Neural cell (in vitro differentiated cells): Measurements from ENCODE around the gene GAB4. TPM values are rescaled to one million over a fixed set of nuclear protein-coding genes. Genes with fewer than 3 reads are reported as not detected.

Source experiments
- H2AFZ ChIP-seq: fragments of 200-600, 300-800 bp; sonication (generic), shearing (Covaris generic); 2 replicates; pipeline ENCODE4 v1.6.0; 2014; ENCODE audit warnings: low read depth, mild to moderate bottlenecking, antibody characterized with exemption, low read length, moderate library complexity
- H3F3A ChIP-seq: fragments of 200-600 bp; shearing (Covaris generic); 2 replicates; pipeline ENCODE4 v1.6.1; 2016; ENCODE audit warnings: mild to moderate bottlenecking, moderate library complexity, mixed read lengths, antibody characterized with exemption, low read length; ENCODE audit not compliant: insufficient read depth, poor library complexity, severe bottlenecking
- H3K27ac ChIP-seq: fragments of 200-600, 300-800 bp; sonication (generic), shearing (Covaris generic); 2 replicates; pipeline ENCODE4 v1.5.1; 2014; ENCODE audit warnings: mild to moderate bottlenecking, low read length, moderate library complexity
- H3K27me3 ChIP-seq: fragments of 300-800, 200-600 bp; sonication (generic), shearing (Covaris generic); 2 replicates; pipeline ENCODE4 v1.6.0; 2014; ENCODE audit warnings: mild to moderate bottlenecking, low read depth, low read length, moderate library complexity; ENCODE audit not compliant: insufficient read depth
- H3K36me3 ChIP-seq: fragments of 300-800, 200-600 bp; sonication (generic), shearing (Covaris generic); 2 replicates; pipeline ENCODE4 v1.5.1; 2014; ENCODE audit warnings: mild to moderate bottlenecking, antibody characterized with exemption, low read length, moderate library complexity; ENCODE audit not compliant: insufficient read depth
- H3K4me2 ChIP-seq: fragments of 300-800, 200-600 bp; sonication (generic), shearing (Covaris generic); 2 replicates; pipeline ENCODE4 v1.6.0; 2014; ENCODE audit warnings: mild to moderate bottlenecking, low read length
- H3K4me3 ChIP-seq: fragments of 300-800, 200-600 bp; sonication (generic), shearing (Covaris generic); 2 replicates; pipeline ENCODE4 v1.5.1; 2014; ENCODE audit warnings: mild to moderate bottlenecking, low read length, moderate library complexity
- H3K79me2 ChIP-seq: fragments of 200-600 bp; shearing (Covaris generic); replicated peaks from 2 replicates; pipeline ENCODE4 v1.6.0; 2014; ENCODE audit warnings: mild to moderate bottlenecking, low read length, moderate library complexity; ENCODE audit not compliant: insufficient read depth
- H3K9ac ChIP-seq: fragments of 300-800, 200-600 bp; sonication (generic), shearing (Covaris generic); 2 replicates; pipeline ENCODE4 v1.6.1; 2016; ENCODE audit warnings: mild to moderate bottlenecking, low read length, mixed read lengths
- H3K9me2 ChIP-seq: fragments of 200-600 bp; shearing (Covaris generic); 2 replicates; pipeline ENCODE4 v1.6.1; 2016; ENCODE audit warnings: mild to moderate bottlenecking, low read length, mixed read lengths; ENCODE audit not compliant: insufficient read depth
- H3K9me3 ChIP-seq: fragments of 200-600, 300-800 bp; sonication (generic), shearing (Covaris generic); 2 replicates; pipeline ENCODE4 v1.6.1; 2016; ENCODE audit warnings: mild to moderate bottlenecking, mixed run types, low read length, moderate library complexity, mixed read lengths
- H4K20me1 ChIP-seq: fragments of 200-600 bp; shearing (Covaris generic); 2 replicates; pipeline ENCODE4 v1.6.1; 2016; ENCODE audit warnings: mild to moderate bottlenecking, mixed run types; ENCODE audit not compliant: insufficient read depth
- CTCF ChIP-seq: fragments of 450-650 bp; IDR thresholded peaks from 2 replicates; pipeline ENCODE4 v1.5.1; 2014; ENCODE audit warnings: antibody characterized with exemption, mild to moderate bottlenecking, moderate library complexity; ENCODE audit not compliant: poor library complexity, severe bottlenecking
- EP300 ChIP-seq: fragments of 450-650 bp; conservative IDR thresholded peaks from 2 replicates; pipeline ENCODE4 v1.6.1; 2014; ENCODE audit warnings: antibody characterized with exemption, mild to moderate bottlenecking, moderate library complexity; ENCODE audit not compliant: poor library complexity, severe bottlenecking
- EZH2 ChIP-seq: fragments of 200-600, 300-800 bp; shearing (Covaris generic), sonication (generic); IDR thresholded peaks from 2 replicates; pipeline ENCODE4 v1.6.1; 2014; ENCODE audit warnings: antibody characterized with exemption, low read length, borderline replicate concordance, mild to moderate bottlenecking; ENCODE audit not compliant: insufficient read depth, poor library complexity, severe bottlenecking
- MXI1 ChIP-seq: fragments of 450-650 bp; conservative IDR thresholded peaks from 2 replicates; pipeline ENCODE4 v1.6.1; 2014; ENCODE audit warnings: antibody characterized with exemption, mild to moderate bottlenecking; ENCODE audit not compliant: poor library complexity, severe bottlenecking
- POLR2AphosphoS5 ChIP-seq: IDR thresholded peaks from 2 replicates; pipeline ENCODE4 v1.6.1; 2012
- RAD21 ChIP-seq: fragments of 450-650 bp; conservative IDR thresholded peaks from 2 replicates; pipeline ENCODE4 v1.6.1; 2014; ENCODE audit warnings: antibody characterized with exemption, mild to moderate bottlenecking, moderate library complexity
- REST ChIP-seq: IDR thresholded peaks from 2 replicates; pipeline ENCODE4 v1.6.1; 2012; ENCODE audit warnings: borderline replicate concordance
- SMC3 ChIP-seq: fragments of 450-650 bp; conservative IDR thresholded peaks from 2 replicates; pipeline ENCODE4 v1.6.1; 2014; ENCODE audit warnings: antibody characterized with exemption, mild to moderate bottlenecking, moderate library complexity; ENCODE audit not compliant: poor library complexity
- TAF1 ChIP-seq: IDR thresholded peaks from 2 replicates; pipeline ENCODE4 v1.6.1; 2012; ENCODE audit warnings: low read depth
- polyA plus RNA-seq: library from polyadenylated mRNA; depleted of rRNA; stranded (reverse); fragments of >200 nt; gene quantifications from 2 replicates; pipeline ENCODE4 v1.2.3, GENCODE V29; 2014

GAB4 gene
- polyA plus RNA-seq, 1 donor from 2014 or later = not detected

- no peaks in the 10 kb centered on the region for H3K36me3 ChIP-seq
- H3K79me2 ChIP-seq = no peaks in the 10 kb centered on the region
- no peaks in the 10 kb centered on the region for H3F3A ChIP-seq
- TF ChIP-seq CTCF = no peak
- no peak for TF ChIP-seq TAF1
- no peaks in the 10 kb centered on the region for H3K9me3 ChIP-seq
- no peak overlapping the region for H2AFZ ChIP-seq
- no peaks in the 10 kb centered on the region for H3K27me3 ChIP-seq
- no peak overlapping the region for H3K27ac ChIP-seq
- no peaks in the 10 kb centered on the region for H4K20me1 ChIP-seq
- no peaks in the 10 kb centered on the region for H3K9me2 ChIP-seq
- no peak overlapping the region for H3K4me3 ChIP-seq
- H3K4me2 ChIP-seq = no peak overlapping the region
- H3K9ac ChIP-seq = no peak overlapping the region
These were observed 47.2 kb downstream of the GAB4 start for GRCh38 chr22:16960884-16961249.

- Histone ChIP-seq H2AFZ (no peak overlapping the region), H4K20me1 (no peaks in the 10 kb centered on the region), H3K79me2 (no peaks in the 10 kb centered on the region), H3F3A (no peaks in the 10 kb centered on the region), H3K4me3 (no peak overlapping the region), H3K9me3 (no peaks in the 10 kb centered on the region), H3K9me2 (no peaks in the 10 kb centered on the region), H3K27ac (no peak overlapping the region), H3K4me2 (no peak overlapping the region), H3K27me3 (no peaks in the 10 kb centered on the region), H3K9ac (no peak overlapping the region), H3K36me3 (no peaks in the 10 kb centered on the region)
- no peak for TF ChIP-seq REST
- TF ChIP-seq EP300 = no peak
- TF ChIP-seq RAD21 = no peak
- TF ChIP-seq EZH2 = no peak
- TF ChIP-seq CTCF = no peak
- TF ChIP-seq MXI1 = no peak
- TF ChIP-seq POLR2AphosphoS5 = no peak
- TF ChIP-seq TAF1 = no peak
- no peak for TF ChIP-seq SMC3
These were observed 47.7 kb downstream of the GAB4 start for GRCh38 chr22:16960220-16960883.
